LNCAP (cell line): ENCODE results near the gene KIF7.

ENCODE experiments used
- TF ChIP-seq, protein P1 (sequence below): fragments of 450-650 bp; IDR thresholded peaks from 2 replicates; pipeline ENCODE4 v1.5.1; 2017; ENCODE audit warnings: mild to moderate bottlenecking

Gene KIF7

DNA sequence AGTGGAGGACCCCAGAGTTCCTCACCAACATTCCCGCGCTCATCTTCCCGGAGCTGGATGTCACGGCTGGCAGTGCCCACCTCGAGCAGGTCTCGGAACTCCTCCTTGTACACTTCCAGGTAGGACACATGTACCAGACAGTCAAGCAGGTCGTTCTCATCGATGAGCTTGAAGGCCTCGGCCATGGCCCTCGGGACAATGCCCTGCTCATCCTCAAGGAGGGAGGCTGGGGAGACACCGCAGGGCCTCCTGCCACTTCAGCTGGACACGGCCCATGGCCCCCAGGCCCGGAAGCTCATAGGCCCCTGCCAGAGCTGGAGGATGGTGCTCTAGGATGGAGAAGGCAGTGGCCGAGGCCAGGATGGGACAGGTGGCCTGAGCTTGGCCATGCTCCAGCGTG, 5.6 kb downstream of the KIF7 start:
- TF ChIP-seq, protein P1, sequence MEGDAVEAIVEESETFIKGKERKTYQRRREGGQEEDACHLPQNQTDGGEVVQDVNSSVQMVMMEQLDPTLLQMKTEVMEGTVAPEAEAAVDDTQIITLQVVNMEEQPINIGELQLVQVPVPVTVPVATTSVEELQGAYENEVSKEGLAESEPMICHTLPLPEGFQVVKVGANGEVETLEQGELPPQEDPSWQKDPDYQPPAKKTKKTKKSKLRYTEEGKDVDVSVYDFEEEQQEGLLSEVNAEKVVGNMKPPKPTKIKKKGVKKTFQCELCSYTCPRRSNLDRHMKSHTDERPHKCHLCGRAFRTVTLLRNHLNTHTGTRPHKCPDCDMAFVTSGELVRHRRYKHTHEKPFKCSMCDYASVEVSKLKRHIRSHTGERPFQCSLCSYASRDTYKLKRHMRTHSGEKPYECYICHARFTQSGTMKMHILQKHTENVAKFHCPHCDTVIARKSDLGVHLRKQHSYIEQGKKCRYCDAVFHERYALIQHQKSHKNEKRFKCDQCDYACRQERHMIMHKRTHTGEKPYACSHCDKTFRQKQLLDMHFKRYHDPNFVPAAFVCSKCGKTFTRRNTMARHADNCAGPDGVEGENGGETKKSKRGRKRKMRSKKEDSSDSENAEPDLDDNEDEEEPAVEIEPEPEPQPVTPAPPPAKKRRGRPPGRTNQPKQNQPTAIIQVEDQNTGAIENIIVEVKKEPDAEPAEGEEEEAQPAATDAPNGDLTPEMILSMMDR, result no peak

DNA sequence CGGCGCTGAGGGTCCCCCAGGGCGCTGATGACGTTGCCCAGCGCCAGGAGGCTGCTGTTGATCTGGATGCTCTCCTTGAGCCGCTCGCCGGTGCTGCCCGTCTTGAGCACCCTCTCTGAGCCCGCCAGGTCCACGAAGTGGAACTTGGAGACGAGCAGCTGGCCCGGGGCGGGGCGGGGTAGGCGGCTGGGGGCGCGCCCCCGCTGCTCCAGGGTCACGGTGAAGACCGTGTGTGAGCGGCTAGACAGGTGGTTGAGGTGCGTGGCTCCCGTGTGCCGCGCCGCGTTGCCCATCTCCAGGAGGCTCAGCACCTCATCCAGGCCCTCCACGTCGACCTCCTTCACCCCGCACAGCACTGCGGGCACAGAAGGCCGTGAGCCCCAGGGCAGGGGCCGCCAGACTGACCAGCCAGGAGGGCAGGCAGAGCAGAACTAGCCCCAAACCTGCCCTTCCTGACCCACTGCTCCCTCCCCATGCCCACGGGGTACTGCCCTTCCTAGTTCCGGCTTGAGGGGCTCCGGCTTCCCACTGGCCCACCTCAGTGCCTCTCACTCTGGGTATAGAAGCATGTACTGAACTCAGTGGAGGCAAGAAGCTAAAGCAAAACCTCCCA, 6.1 kb downstream of the KIF7 start:
- TF ChIP-seq, protein P1, result no peak

- TF ChIP-seq, protein P1, result no peak
These were observed 6.9 kb downstream of the KIF7 start for GRCh38 chr15:89648106-89649012.

DNA sequence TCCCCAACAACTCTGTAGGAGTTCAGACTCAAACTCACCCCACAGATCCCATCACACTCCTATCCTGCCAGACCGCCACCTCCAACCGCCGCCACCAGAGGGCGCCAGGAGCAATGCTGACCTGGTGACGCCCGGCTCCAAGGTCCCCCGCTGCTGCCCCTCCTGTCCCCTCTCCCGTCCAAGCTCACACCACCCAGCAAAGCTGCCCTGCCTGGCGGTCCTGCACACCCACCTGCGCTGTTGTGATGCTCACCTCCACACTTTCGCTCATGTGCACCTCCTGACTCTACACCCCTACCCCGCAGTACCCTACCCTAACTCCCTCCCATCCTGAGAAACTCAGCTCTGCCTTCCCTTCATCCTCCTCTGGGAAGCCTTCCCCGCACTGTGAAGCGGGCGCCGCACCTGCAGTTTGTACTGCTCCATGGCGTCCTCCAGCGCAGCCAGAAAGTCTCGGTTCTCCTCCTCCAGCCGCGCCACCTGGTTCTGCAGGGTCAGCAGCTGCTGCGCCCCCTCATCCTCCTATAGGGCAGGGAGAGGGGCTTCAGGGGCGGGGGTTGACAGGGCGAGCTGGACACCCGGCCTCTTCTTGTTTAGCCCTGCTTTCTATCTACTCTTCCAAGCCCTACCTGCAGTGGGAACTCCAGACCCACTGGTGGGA, 7.9 kb downstream of the KIF7 start:
- TF ChIP-seq, protein P1, result peak; percentile 95

DNA sequence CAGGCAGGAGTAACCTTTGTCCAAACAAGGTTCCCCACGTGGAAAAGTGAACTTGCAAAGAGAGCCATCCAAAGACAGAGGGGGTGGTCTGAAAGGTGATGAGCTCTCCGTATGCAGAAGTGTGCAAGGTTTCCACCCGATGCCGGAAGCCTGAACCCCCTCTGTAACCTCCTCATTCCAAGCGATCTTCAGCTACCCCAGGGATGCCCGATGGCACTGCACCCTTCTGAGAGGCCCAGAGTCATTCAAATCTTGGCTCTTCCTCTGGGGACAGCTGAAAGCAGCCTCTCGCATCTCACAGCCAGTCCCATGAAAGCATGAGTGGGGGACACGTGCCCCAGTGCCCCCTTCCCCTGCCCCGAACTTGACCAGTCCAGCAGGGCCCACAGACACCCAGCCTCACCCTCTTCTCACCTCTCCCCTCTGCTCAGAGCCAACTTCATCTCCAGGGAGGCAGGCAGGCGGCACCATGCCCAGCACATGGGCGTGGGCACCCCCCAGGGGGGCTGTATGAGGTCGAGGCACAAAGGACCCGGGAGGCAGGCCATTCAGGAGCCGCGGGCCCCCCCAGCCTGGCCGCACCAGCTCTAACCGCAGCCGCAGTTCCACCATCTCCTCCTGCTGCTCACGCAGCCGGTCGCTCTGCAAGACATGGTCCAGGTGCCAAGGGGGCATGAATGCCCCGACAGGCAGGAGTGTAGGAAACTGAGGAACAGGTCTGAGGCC, 8.7 kb downstream of the KIF7 start:
- TF ChIP-seq, protein P1, result no peak

DNA sequence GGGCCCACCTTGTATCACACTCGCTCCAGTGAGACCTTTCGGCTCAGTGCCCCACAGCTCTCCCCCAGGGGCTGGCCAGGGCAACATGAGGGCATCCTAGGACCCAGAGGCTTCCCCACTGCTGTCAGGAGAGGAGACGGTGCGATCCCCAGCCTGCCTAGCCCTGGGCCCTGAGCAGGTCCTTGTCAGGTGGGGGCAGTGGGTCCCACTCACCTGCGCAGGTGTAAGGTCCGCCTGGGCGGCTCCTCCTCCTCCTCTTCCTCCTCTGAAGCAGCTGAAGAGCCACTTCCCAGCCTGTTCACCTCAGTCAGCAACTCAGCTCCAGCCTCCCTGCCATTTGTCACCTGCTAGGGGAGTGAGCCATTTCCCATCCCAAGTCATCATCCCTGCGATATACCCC, 9.6 kb downstream of the KIF7 start:
- TF ChIP-seq, protein P1, result no peak

GRCh38 chr15:89642106-89642505, 13.2 kb downstream of the KIF7 start:
- TF ChIP-seq, protein P1, result no peak
